ENCODE data around the gene DNTTIP2. TPM values are rescaled to one million over a fixed set of nuclear protein-coding genes. Genes with fewer than 3 reads are reported as not detected.
A peak's percentile ranks its signal among the peaks of the same experiment; 100 is the strongest.

Gene DNTTIP2
- total and polyA plus RNA-seq, 7 donors = 41.9 to 145 (median 83.6) TPM

DNA sequence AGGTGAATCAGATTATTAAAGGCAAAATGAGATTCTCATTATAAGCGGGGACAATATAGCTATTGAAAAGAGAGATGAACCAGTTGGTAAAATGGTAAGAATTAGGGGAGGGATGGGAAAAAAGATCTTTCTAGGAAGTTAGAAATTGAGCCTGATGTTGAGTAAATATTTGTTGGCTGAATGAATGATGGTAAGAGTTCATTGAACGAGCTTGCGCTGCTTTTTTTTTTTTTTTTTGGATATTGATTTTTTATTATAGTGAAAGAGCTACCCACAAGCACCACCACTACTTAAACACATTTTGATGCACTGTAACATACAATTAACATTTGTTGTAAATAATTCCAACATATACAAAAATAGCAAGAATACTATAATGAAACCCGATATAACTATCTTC, 31.3 kb upstream of the DNTTIP2 start:
- Histone ChIP-seq H3K27me3 (ENCODE audit: insufficient read depth in 3 of 3, low read length in 2 of 3) (no peaks in the 10 kb centered on the region), H3K4me1 (peaks cover 25% of the 10 kb centered on the region), H3K36me3 (ENCODE audit: insufficient read depth in 1 of 2, low read depth in 1 of 2) (no peaks in the 10 kb centered on the region), H3K4me3 (peak overlapping the region; percentile 83), H3K27ac (peak overlapping the region; percentile 82), H3K9me3 (peaks cover 3% of the 10 kb centered on the region)
- ATAC-seq (no peak), DNase-seq (no peak)
- intact Hi-C loops (cut with DNase I) = no loop called here
- TF ChIP-seq CTCF (IDR thresholded peaks at IDR 0.05) = no peak
- WGBS, 3 donors = 92 to 95% (median 93%) methylated on average over 4 of the region's 4 CpGs

DNA sequence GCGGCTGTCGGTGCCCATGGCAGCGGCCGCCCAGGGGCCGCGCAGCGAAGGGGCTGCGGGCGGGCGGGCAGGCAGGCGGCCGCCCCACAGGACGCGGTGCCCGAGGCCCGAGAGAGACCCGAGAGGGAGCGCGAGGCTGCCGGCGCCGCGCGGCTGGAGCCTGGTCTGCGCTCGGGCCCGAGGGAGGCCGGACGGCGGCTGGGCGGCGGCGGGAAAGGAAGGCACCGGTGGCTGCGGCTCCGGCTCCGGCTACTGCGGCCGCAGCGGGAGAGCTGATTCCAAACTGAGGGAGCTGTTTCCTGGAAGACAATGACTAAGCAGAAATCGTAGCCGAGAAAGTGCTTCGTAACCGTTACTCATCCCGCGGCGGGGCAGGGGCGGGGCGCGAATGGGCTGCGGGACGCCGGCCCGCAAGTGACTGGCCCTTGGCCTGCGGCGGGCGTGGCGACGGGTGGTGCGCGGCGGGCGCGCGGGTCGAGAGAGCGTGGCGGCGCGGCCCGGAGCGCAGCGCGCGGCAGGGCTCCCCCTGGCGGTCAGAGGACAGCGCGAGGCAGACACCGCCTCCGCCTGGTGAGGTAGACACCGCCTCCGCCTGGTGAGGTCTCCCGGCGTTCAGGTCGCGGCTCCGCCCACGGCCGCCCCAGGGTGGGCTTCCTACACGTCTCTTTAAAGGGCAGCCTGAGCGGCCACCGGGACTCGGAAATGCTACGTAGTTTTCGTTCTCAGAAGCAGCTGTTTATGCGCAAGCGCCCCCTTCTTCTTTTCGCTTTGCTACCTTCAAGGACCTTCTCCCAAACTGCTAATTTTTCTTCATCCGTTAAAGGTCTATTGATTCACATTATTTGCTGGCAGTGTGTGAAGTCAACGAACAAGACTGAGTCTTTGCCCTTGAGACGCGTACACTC, 30.4 kb upstream of the DNTTIP2 start, which contains the start of gene GCLM:
GCLM (minus strand) TSS at position 285 of the 905 bp plus-strand sequence; CDS start at position 18, 267 bp downstream.
- intact Hi-C loops (cut with DNase I) = loop anchor here in 1 of 2 donors (5.0 kb wide), 1 partner anchor 58 kb away; no protein-coding TSS in a partner anchor
- ATAC-seq (peak; percentile 98 to 99 (median 98)), DNase-seq (peak; percentile 96 to 97)
- H3K36me3 ChIP-seq (ENCODE audit: insufficient read depth in 1 of 2, low read depth in 1 of 2) = no peaks in the 10 kb centered on the region
- H3K4me1 ChIP-seq = peaks cover 32% of the 10 kb centered on the region
- 1% methylated on average over 63 to 102 of the region's 102 CpGs for WGBS, 3 donors
- TF ChIP-seq CTCF (IDR thresholded peaks at IDR 0.05) = peak; percentile 98
- H3K4me3 ChIP-seq = peak within 1 kb of the TSS; percentile 83
- H3K27ac ChIP-seq = peak within 1 kb of the TSS; percentile 82
- H3K9me3 ChIP-seq = peaks cover 3% of the 10 kb centered on the region
- no peaks in the 10 kb centered on the region for H3K27me3 ChIP-seq (ENCODE audit: insufficient read depth in 3 of 3, low read length in 2 of 3)

DNA sequence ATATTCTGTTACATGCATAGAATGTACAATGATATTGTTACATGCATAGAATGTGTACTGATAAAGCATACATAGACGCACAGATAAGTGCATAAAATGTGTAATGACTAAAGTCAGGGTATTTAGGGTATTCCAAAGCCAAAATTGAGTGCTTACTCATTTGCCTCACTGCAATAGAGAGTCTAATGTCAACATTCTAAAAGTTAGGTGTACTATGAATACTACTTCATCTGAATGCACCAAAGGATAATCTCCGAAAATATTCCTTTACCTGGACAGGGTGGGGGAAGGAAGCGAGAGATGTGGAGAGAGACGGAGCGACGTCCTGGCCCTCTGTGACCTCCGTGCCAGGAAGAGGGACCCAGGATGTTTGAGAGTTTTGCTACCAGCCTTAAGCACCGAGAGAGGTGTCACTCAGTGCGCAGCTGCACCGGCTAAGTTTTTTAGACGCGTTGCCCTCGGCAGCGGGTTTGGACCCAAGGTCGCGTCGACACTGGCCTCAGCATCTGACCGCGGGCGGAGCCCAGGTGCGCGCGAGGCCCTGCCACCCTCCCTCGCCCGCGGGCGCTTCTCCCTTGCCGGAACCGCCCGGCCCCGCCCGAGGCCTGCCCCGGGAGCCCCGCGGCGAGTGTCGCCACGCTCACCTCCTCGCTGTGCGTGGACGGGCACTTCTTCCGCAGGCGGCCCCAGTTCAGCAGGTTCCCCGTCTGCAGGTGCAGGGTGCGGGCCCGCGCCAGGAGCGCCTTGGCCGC, 29.6 kb upstream of the DNTTIP2 start:
- H3K27me3 ChIP-seq (ENCODE audit: insufficient read depth in 3 of 3, low read length in 2 of 3) = no peaks in the 10 kb centered on the region
- ATAC-seq (peak; percentile 34 to 41 (median 38)), DNase-seq (peak; percentile 44 to 61)
- peaks cover 0 to 6% of the 10 kb centered on the region in 2 donors for H3K36me3 ChIP-seq (ENCODE audit: insufficient read depth in 1 of 2, low read depth in 1 of 2)
- TF ChIP-seq CTCF (IDR thresholded peaks at IDR 0.05) = no peak
- peak overlapping the region; percentile 82 for H3K27ac ChIP-seq
- 0 to 2% (median 1%) methylated on average over 32 to 49 of the region's 49 CpGs for WGBS, 3 donors
- intact Hi-C loops (cut with DNase I) = loop anchor here in 1 of 2 donors (5.0 kb wide), 1 partner anchor 59 kb away; no protein-coding TSS in a partner anchor
- peak overlapping the region; percentile 83 for H3K4me3 ChIP-seq
- H3K4me1 ChIP-seq = peaks cover 39% of the 10 kb centered on the region
- H3K9me3 ChIP-seq = peaks cover 3% of the 10 kb centered on the region

DNA sequence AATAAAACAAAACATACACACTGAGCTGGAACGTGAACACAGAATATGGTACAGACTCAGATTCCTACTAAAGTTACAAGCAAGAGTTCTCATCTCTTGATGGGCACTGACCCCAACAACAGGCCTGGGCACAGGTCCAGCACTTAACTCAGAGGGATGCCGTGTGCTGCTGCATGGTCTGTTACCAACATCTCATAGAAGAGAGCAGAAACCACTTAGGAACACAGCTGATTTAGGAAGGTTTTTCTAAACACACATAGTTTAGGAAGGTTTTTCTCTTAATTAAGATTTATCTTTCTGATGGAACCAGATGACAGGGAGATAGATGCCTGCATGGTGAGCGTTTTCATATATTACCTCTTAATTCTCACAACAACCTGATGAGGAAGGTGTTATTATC, 28.7 kb upstream of the DNTTIP2 start:
- Histone ChIP-seq H3K27me3 (ENCODE audit: insufficient read depth in 3 of 3, low read length in 2 of 3) (no peaks in the 10 kb centered on the region), H3K9me3 (peaks cover 3% of the 10 kb centered on the region), H3K4me3 (peak overlapping the region; percentile 83), H3K36me3 (ENCODE audit: insufficient read depth in 1 of 2, low read depth in 1 of 2) (peaks cover 0 to 7% of the 10 kb centered on the region in 2 donors), H3K27ac (no peak overlapping the region), H3K4me1 (peaks cover 39% of the 10 kb centered on the region)
- ATAC-seq (no peak), DNase-seq (peak in 1 of 2 donors; percentile 21)
- no peak for TF ChIP-seq CTCF (IDR thresholded peaks at IDR 0.05)
- intact Hi-C loops (cut with DNase I) = loop anchor here in 1 of 2 donors (5.0 kb wide), 1 partner anchor 60 kb away; no protein-coding TSS in a partner anchor
- WGBS, 3 donors = 40 to 44% (median 41%) methylated on average over 3 of the region's 3 CpGs

Data from psoas muscle (tissue), 8 donors.